Measurements from ENCODE around the gene ZNF343. TPM values are rescaled to one million over a fixed set of nuclear protein-coding genes. Genes with fewer than 3 reads are reported as not detected.

The ZNF343 gene
- total and polyA plus RNA-seq, 2 experiments from 2014 or later, result 2.4 to 6.4 TPM

- no peak for TF ChIP-seq ZNF462 (CRISPR knock-in tag; IDR thresholded peaks at IDR 0.05)
- TF ChIP-seq NANOG (IDR thresholded peaks at IDR 0.05; ENCODE audit: borderline replicate concordance), result no peak
- no peak for TF ChIP-seq REST (IDR thresholded peaks at IDR 0.05; ENCODE audit: unreplicated experiment)
- TF ChIP-seq CTCF (conservative IDR thresholded peaks at IDR 0.05; ENCODE audit: low read depth in 2 of 2), result no peak
- no peak for TF ChIP-seq ZNF331 (CRISPR knock-in tag; IDR thresholded peaks at IDR 0.05; ENCODE audit: low read depth)
- no peak for TF ChIP-seq STAT1 (IDR thresholded peaks at IDR 0.05; ENCODE audit: unreplicated experiment)
These were observed 57.3 kb downstream of the ZNF343 start (continued) for GRCh38 chr20:2451422-2451821.
